ENCODE measurements around the gene NFIC.

The NFIC gene

GRCh38 chr19:3477506-3477905 lies 111.1 kb downstream of the NFIC start:
- H3K27ac ChIP-seq, result no peak overlapping the region
- POLR2A ChIA-PET (ENCODE audit: low non-redundant PET), result no interaction called here
- CTCF ChIA-PET, result no interaction called here
- TF ChIP-seq CTCF (conservative IDR thresholded peaks at IDR 0.05; ENCODE audit: low read depth), result no peak
- DNase-seq (ENCODE audit: low spot score), result no peak

GRCh38 chr19:3477951-3478350 lies 111.6 kb downstream of the NFIC start:
- ChIA-PET POLR2A (ENCODE audit: low non-redundant PET) (no interaction called here), CTCF (no interaction called here)
- H3K27ac ChIP-seq, result no peak overlapping the region
- TF ChIP-seq CTCF (conservative IDR thresholded peaks at IDR 0.05; ENCODE audit: low read depth), result no peak
- DNase-seq (ENCODE audit: low spot score), result no peak

- no peak for TF ChIP-seq CTCF (conservative IDR thresholded peaks at IDR 0.05; ENCODE audit: low read depth)
- no peak for DNase-seq (ENCODE audit: low spot score)
- no peak overlapping the region for H3K27ac ChIP-seq
- POLR2A ChIA-PET (ENCODE audit: low non-redundant PET), result no interaction called here
- CTCF ChIA-PET, result interaction anchor here (0.6 to 1.1 kb wide), 2 partner anchors 174 to 660 kb away, joined by 3 to 5 read pairs; no protein-coding TSS in a partner anchor
These were observed 112.2 kb downstream of the NFIC start for GRCh38 chr19:3478409-3479176.

DNA sequence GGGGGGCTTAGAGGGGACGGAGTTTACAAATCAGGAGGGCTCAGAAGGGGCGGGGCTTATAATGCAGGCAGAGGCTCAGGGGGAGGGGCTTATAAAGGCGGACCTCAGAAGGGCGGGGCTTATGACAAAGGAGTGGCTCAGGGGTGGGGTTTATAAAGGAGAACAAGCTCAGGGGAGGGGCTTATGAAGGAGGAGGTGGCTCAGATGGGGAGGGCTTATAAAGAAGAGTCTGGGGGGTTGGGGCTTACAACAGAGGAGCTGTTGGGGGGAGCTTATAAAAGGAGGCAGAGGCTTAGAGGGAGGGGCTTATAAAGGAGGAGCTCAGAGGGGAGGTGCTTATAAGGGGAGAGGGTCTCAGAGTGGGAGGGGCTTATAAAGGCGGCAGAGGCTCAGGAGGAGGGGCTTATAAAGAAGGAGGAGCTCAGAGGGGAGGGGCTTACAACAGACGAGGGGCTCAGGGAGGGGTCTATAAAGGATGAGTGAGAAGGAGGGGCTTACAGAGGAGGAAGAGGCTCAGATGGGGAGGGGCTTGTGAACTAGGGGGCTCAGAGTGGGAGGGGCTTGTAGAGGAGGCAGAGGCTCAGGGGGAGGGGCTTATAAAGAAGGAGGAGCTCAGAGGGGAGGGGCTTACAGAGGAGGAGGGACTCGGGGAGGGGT lies 112.9 kb downstream of the NFIC start:
- DNase-seq (ENCODE audit: low spot score), result peak; percentile 36
- TF ChIP-seq CTCF (conservative IDR thresholded peaks at IDR 0.05; ENCODE audit: low read depth), result no peak
- ChIA-PET CTCF (interaction anchor here (0.6 to 1.1 kb wide), 2 partner anchors 174 to 659 kb away, joined by 3 to 5 read pairs; no protein-coding TSS in a partner anchor), POLR2A (ENCODE audit: low non-redundant PET) (no interaction called here)
- no peak overlapping the region for H3K27ac ChIP-seq

DNA sequence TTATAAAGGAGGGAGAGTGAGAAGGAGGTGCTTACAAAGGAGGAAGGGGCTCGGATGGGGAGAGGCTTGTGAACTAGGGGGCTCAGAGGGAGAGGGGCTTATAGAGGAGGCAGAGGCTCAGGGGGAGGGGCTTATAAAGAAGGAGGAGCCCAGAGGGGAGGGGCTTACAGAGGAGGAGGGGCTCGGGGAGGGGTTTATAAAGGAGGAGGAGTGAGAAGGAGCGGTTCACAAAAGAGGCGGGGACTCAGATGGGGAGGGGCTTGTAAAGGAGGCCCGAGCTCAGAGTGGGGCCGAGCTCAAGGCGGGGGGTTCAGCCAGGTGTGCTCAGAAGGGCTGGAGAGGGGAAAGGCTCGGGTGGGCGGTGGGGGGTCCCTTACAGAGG lies 113.4 kb downstream of the NFIC start:
- POLR2A ChIA-PET (ENCODE audit: low non-redundant PET), result no interaction called here
- H3K27ac ChIP-seq, result no peak overlapping the region
- CTCF ChIA-PET, result interaction anchor here (1.1 kb wide), 1 partner anchor 175 kb away, joined by 5 read pairs; no protein-coding TSS in a partner anchor
- peak; percentile 46 for DNase-seq (ENCODE audit: low spot score)
- no peak for TF ChIP-seq CTCF (conservative IDR thresholded peaks at IDR 0.05; ENCODE audit: low read depth)

GRCh38 chr19:3480383-3481091 lies 114.2 kb downstream of the NFIC start, which contains the start of gene SMIM24:
TSS of gene SMIM24 (minus strand) at chr19:3480525. CDS start at chr19:3480463, 62 bp downstream.
- CTCF ChIA-PET, result no interaction called here
- TF ChIP-seq CTCF (conservative IDR thresholded peaks at IDR 0.05; ENCODE audit: low read depth), result no peak
- DNase-seq (ENCODE audit: low spot score), result no peak
- H3K27ac ChIP-seq, result no peak within 1 kb of the TSS
- POLR2A ChIA-PET (ENCODE audit: low non-redundant PET), result no interaction called here

Data from RWPE1 (cell line).